RWPE2 (cell line): ENCODE measurements around the gene GGN.

Experiments used
- ATAC-seq: fragments of 200-7000 bp; cut with Tn5 transposase; 3 replicates; pipeline ENCODE4 v1.9.1; 2021; ENCODE audit warnings: low read depth
- DNase-seq: peaks from one replicate; pipeline ENCODE4 v3.0.0-alpha.2; 2020; ENCODE audit warnings: low spot score
- H3K27ac ChIP-seq: fragments of 450-650 bp; 2 replicates; pipeline ENCODE4 v1.5.1; 2017; ENCODE audit warnings: mild to moderate bottlenecking; ENCODE audit not compliant: poor library complexity, severe bottlenecking
- H3K27me3 ChIP-seq: fragments of 250-450 bp; sonication (Bioruptor Pico); 2 replicates; pipeline ENCODE4 v1.5.1; 2021; ENCODE audit warnings: mild to moderate bottlenecking, moderate library complexity; ENCODE audit not compliant: insufficient read depth, poor library complexity, severe bottlenecking
- H3K36me3 ChIP-seq: fragments of 250-450 bp; sonication (Bioruptor Pico); 2 replicates; pipeline ENCODE4 v1.5.1; 2020; ENCODE audit warnings: low read depth, mild to moderate bottlenecking, moderate library complexity
- H3K4me1 ChIP-seq: fragments of 250-450 bp; sonication (Bioruptor Pico); 2 replicates; pipeline ENCODE4 v1.5.1; 2021; ENCODE audit warnings: mild to moderate bottlenecking, moderate library complexity; ENCODE audit not compliant: insufficient read depth, poor library complexity, severe bottlenecking
- H3K4me3 ChIP-seq: fragments of 250-450 bp; sonication (Bioruptor Pico); 2 replicates; pipeline ENCODE4 v1.5.1; 2021; ENCODE audit warnings: mild to moderate bottlenecking, moderate library complexity; ENCODE audit not compliant: severe bottlenecking
- H3K9me3 ChIP-seq: fragments of 250-450 bp; sonication (Bioruptor Pico); 2 replicates; pipeline ENCODE4 v1.5.1; 2021; ENCODE audit warnings: mild to moderate bottlenecking, moderate library complexity; ENCODE audit not compliant: severe bottlenecking
- CTCF ChIP-seq: fragments of 450-650 bp; IDR thresholded peaks from one replicate; pipeline ENCODE4 v1.5.1; 2017; ENCODE audit warnings: mild to moderate bottlenecking, moderate library complexity; ENCODE audit not compliant: poor library complexity, severe bottlenecking

Gene GGN

GRCh38 chr19:38383743-38384142, 4.1 kb downstream of the GGN start:
- Histone ChIP-seq H3K36me3 (peaks cover 39% of the 10 kb centered on the region), H3K9me3 (no peaks in the 10 kb centered on the region), H3K27ac (no peak overlapping the region), H3K4me1 (no peaks in the 10 kb centered on the region), H3K4me3 (no peak overlapping the region), H3K27me3 (no peaks in the 10 kb centered on the region)
- no peak for ATAC-seq
- no peak for DNase-seq
- no peak for TF ChIP-seq CTCF

GRCh38 chr19:38383184-38383583, 4.7 kb downstream of the GGN start:
- Histone ChIP-seq H3K9me3 (no peaks in the 10 kb centered on the region), H3K27ac (no peak overlapping the region), H3K4me1 (no peaks in the 10 kb centered on the region), H3K27me3 (no peaks in the 10 kb centered on the region), H3K4me3 (no peak overlapping the region), H3K36me3 (peaks cover 43% of the 10 kb centered on the region)
- no peak for TF ChIP-seq CTCF
- ATAC-seq (no peak), DNase-seq (no peak)

- H3K4me1 ChIP-seq = peaks cover 2% of the 10 kb centered on the region
- no peaks in the 10 kb centered on the region for H3K27me3 ChIP-seq
- H3K36me3 ChIP-seq = peaks cover 64% of the 10 kb centered on the region
- H3K27ac ChIP-seq = no peak overlapping the region
- no peak for ATAC-seq
- H3K4me3 ChIP-seq = no peak overlapping the region
- no peak for TF ChIP-seq CTCF
- DNase-seq = no peak
- no peaks in the 10 kb centered on the region for H3K9me3 ChIP-seq
Observed at GRCh38 chr19:38381138-38381537, 6.7 kb downstream of the GGN start.

DNA sequence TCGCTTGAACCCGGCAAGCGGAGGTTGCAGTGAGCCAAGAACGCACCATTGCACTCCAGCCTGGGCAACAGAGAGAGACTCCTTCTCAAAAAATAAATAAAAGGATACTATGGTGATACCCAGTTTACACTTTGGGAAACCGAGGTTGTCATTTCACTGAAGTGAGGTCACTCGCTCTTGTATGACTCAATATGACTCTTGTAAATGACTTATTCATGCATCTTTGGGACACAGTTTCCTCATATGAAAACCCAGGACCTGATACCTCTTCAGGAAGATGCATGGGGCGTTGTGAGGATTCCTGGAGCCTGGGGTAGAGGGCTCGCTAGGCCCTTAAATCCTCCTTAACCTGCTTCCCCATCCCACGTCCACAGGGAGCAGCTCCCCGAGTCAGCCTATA, 9.0 kb downstream of the GGN start:
- ATAC-seq = no peak
- TF ChIP-seq CTCF = no peak
- H3K36me3 ChIP-seq = peaks cover 68% of the 10 kb centered on the region
- no peak for DNase-seq
- peaks cover 5% of the 10 kb centered on the region for H3K4me1 ChIP-seq
- H3K27ac ChIP-seq = no peak overlapping the region
- H3K27me3 ChIP-seq = no peaks in the 10 kb centered on the region
- H3K4me3 ChIP-seq = no peak overlapping the region
- no peaks in the 10 kb centered on the region for H3K9me3 ChIP-seq

- peaks cover 5% of the 10 kb centered on the region for H3K4me1 ChIP-seq
- H3K36me3 ChIP-seq = peaks cover 59% of the 10 kb centered on the region
- no peaks in the 10 kb centered on the region for H3K9me3 ChIP-seq
- no peak overlapping the region for H3K27ac ChIP-seq
- no peak for TF ChIP-seq CTCF
- DNase-seq (no peak), ATAC-seq (no peak)
- H3K27me3 ChIP-seq = no peaks in the 10 kb centered on the region
- no peak overlapping the region for H3K4me3 ChIP-seq
Observed at GRCh38 chr19:38377052-38377451, 10.8 kb downstream of the GGN start.
